SH-SY5Y (cell line): Measurements from ENCODE around the gene RBM11.

Experiments used
- GATA2 ChIP-seq: IDR thresholded peaks from 2 replicates; pipeline ENCODE4 v1.6.1; 2011; ENCODE audit warnings: mild to moderate bottlenecking, low read depth, low read length
- GATA3 ChIP-seq: IDR thresholded peaks from 2 replicates; pipeline ENCODE4 v1.6.1; 2011; ENCODE audit warnings: low read depth, mild to moderate bottlenecking, low read length, moderate library complexity

DNA sequence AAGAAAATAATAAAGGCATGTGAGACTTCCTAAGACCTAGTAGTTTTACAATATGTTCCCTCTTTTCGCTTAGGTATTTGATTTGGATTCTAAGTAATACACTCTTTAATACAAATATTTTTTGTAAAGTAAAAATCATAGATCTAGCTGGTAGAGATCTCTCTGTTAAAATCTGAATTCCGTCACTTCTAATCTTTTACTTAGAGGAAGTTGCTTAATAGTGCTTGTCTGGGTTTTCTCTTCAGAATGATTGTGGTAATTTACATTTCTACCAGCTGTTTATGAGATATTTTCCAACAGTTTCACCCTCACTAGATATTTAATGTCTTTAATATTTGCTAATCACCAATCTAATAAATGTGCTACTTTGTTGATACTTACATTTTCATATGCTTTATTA, 23.3 kb downstream of the RBM11 start:
- TF ChIP-seq GATA2 (no peak), GATA3 (no peak)
